SK-N-SH treated with all-trans-retinoic acid at 6 μM for 48 hours (cell line): ENCODE results near the gene CACNA1B.
"Not testable (repeated sequence)": the region's sequence is repeated elsewhere in the genome, so short reads cannot be mapped to it uniquely, and the experiment has no call there.

Source experiments
- ATAC-seq: fragments of 200-7000 bp; cut with Tn5 transposase; 3 replicates; pipeline ENCODE4 v1.9.1; 2020; ENCODE audit warnings: mild to moderate bottlenecking, moderate library complexity
- ARNTL ChIP-seq: fragments of 450-650 bp; formaldehyde crosslinking; IDR thresholded peaks from 2 replicates; pipeline ENCODE4 v1.5.0; 2020; ENCODE audit warnings: low read depth, mild to moderate bottlenecking, moderate library complexity, borderline replicate concordance
- BACH2 ChIP-seq: fragments of 250-450 bp; sonication (Bioruptor Pico); IDR thresholded peaks from 2 replicates; pipeline ENCODE4 v1.9.0; 2021; ENCODE audit warnings: mild to moderate bottlenecking, borderline replicate concordance
- CREB5 ChIP-seq: fragments of 250-450 bp; sonication (Bioruptor Pico); IDR thresholded peaks from 2 replicates; pipeline ENCODE4 v1.5.1; 2020; ENCODE audit warnings: low read depth, mild to moderate bottlenecking, moderate library complexity
- CSDC2 ChIP-seq: fragments of 250-450 bp; sonication (Bioruptor Pico); IDR thresholded peaks from 2 replicates; pipeline ENCODE4 v1.5.0; 2020; ENCODE audit warnings: mild to moderate bottlenecking, moderate library complexity
- ESRRG ChIP-seq: fragments of 250-450 bp; sonication (Bioruptor Pico); IDR thresholded peaks from 2 replicates; pipeline ENCODE4 v1.6.1; 2021; ENCODE audit warnings: mild to moderate bottlenecking
- ISL1 ChIP-seq: fragments of 250-450 bp; sonication (Bioruptor Pico); IDR thresholded peaks from 2 replicates; pipeline ENCODE4 v2.1.2; 2022; ENCODE audit warnings: mild to moderate bottlenecking, moderate library complexity
- OSR1 ChIP-seq: fragments of 250-450 bp; sonication (Bioruptor Pico); IDR thresholded peaks from 2 replicates; pipeline ENCODE4 v1.8.0; 2022; ENCODE audit warnings: moderate library complexity, mild to moderate bottlenecking, inconsistent platforms
- POU6F1 ChIP-seq: fragments of 250-450 bp; sonication (Bioruptor Pico); IDR thresholded peaks from 2 replicates; pipeline ENCODE4 v1.8.0; 2021; ENCODE audit warnings: low read depth, mild to moderate bottlenecking, moderate library complexity, borderline replicate concordance
- PPARA ChIP-seq: fragments of 250-450 bp; sonication (Bioruptor Pico); IDR thresholded peaks from 2 replicates; pipeline ENCODE4 v1.5.0; 2020; ENCODE audit warnings: mild to moderate bottlenecking, borderline replicate concordance
- RARB ChIP-seq: fragments of 250-450 bp; sonication (Bioruptor Pico); IDR thresholded peaks from 2 replicates; pipeline ENCODE4 v1.8.0; 2021; ENCODE audit warnings: mild to moderate bottlenecking, moderate library complexity
- SNAI2 ChIP-seq: fragments of 250-450 bp; sonication (Bioruptor Pico); IDR thresholded peaks from 2 replicates; pipeline ENCODE4 v1.5.0; 2020; ENCODE audit warnings: mild to moderate bottlenecking, moderate library complexity
- TCF4 ChIP-seq: fragments of 250-450 bp; sonication (Bioruptor Pico); IDR thresholded peaks from 2 replicates; pipeline ENCODE4 v1.8.0; 2021; ENCODE audit warnings: mild to moderate bottlenecking, moderate library complexity, borderline replicate concordance
- TOX ChIP-seq: fragments of 250-450 bp; sonication (Bioruptor Pico); IDR thresholded peaks from 2 replicates; pipeline ENCODE4 v1.8.0; 2021; ENCODE audit warnings: mild to moderate bottlenecking, moderate library complexity, borderline replicate concordance
- TSHZ2 ChIP-seq: fragments of 250-450 bp; sonication (Bioruptor Pico); IDR thresholded peaks from 2 replicates; pipeline ENCODE4 v1.5.0; 2020; ENCODE audit warnings: mild to moderate bottlenecking, moderate library complexity
- ZC3H10 ChIP-seq: fragments of 250-450 bp; sonication (Bioruptor Pico); IDR thresholded peaks from 2 replicates; pipeline ENCODE4 v1.5.1; 2021; ENCODE audit warnings: mild to moderate bottlenecking, moderate library complexity
- ZFP3 ChIP-seq: fragments of 250-450 bp; sonication (Bioruptor Pico); IDR thresholded peaks from 2 replicates; pipeline ENCODE4 v1.5.0; 2020; ENCODE audit warnings: mild to moderate bottlenecking, moderate library complexity
- ZFP30 ChIP-seq: fragments of 450-650 bp; formaldehyde crosslinking; IDR thresholded peaks from 2 replicates; pipeline ENCODE4 v1.5.0; 2022; ENCODE audit warnings: mild to moderate bottlenecking, moderate library complexity
- ZNF565 ChIP-seq: fragments of 450-650 bp; formaldehyde crosslinking; conservative IDR thresholded peaks from 2 replicates; pipeline ENCODE4 v1.5.0; 2020; ENCODE audit warnings: low read depth, mild to moderate bottlenecking, moderate library complexity
- ZNF70 ChIP-seq: fragments of 450-650 bp; formaldehyde crosslinking; IDR thresholded peaks from 2 replicates; pipeline ENCODE4 v1.5.0; 2020; ENCODE audit warnings: mild to moderate bottlenecking, moderate library complexity
- ZNF8 ChIP-seq: fragments of 450-650 bp; formaldehyde crosslinking; IDR thresholded peaks from 2 replicates; pipeline ENCODE4 v1.5.0; 2020; ENCODE audit warnings: mild to moderate bottlenecking, moderate library complexity

Gene CACNA1B

GRCh38 chr9:138112090-138112748, 234.6 kb downstream of the CACNA1B start:
- ATAC-seq: no peak
- TF ChIP-seq ZC3H10 (CRISPR knock-in tag) (no peak), TCF4 (CRISPR knock-in tag) (no peak), BACH2 (no peak), ZNF70 (CRISPR knock-in tag) (no peak), PPARA (CRISPR knock-in tag) (no peak), SNAI2 (CRISPR knock-in tag) (no peak), TSHZ2 (no peak), ESRRG (CRISPR knock-in tag) (no peak), CSDC2 (CRISPR knock-in tag) (no peak), ZNF565 (CRISPR knock-in tag) (no peak), ZNF8 (CRISPR knock-in tag) (no peak), POU6F1 (CRISPR knock-in tag) (no peak), TOX (CRISPR knock-in tag) (no peak), CREB5 (CRISPR knock-in tag) (no peak), ZFP3 (CRISPR knock-in tag) (no peak), RARB (no peak), ARNTL (CRISPR knock-in tag) (no peak), ISL1 (no peak)
- TF ChIP-seq, all 23 proteins: peak for 0

GRCh38 chr9:138112791-138113600, 235.4 kb downstream of the CACNA1B start:
- TF ChIP-seq ARNTL (CRISPR knock-in tag): no peak
- no peak for TF ChIP-seq TOX (CRISPR knock-in tag)
- no peak for TF ChIP-seq ZFP30
- TF ChIP-seq OSR1 (CRISPR knock-in tag): no peak
- TF ChIP-seq RARB: no peak
- TF ChIP-seq CSDC2 (CRISPR knock-in tag): no peak
- ATAC-seq: no peak

- ATAC-seq: not testable (repeated sequence)
These were observed 236.2 kb downstream of the CACNA1B start for GRCh38 chr9:138113701-138114325.

GRCh38 chr9:138114501-138115245, 237.1 kb downstream of the CACNA1B start:
- TF ChIP-seq RARB: no peak
- TF ChIP-seq POU6F1 (CRISPR knock-in tag): no peak
- TF ChIP-seq ARNTL (CRISPR knock-in tag): no peak
- no peak for TF ChIP-seq CSDC2 (CRISPR knock-in tag)
- no peak for ATAC-seq
